Upper lobe of left lung (tissue), 6 donors: ENCODE measurements around the gene SHC2. TPM values are rescaled to one million over a fixed set of nuclear protein-coding genes. Genes with fewer than 3 reads are reported as not detected.
A peak's percentile ranks its signal among the peaks of the same experiment; 100 is the strongest.

ENCODE experiments used
- ATAC-seq, 2 donors: fragments of 200-7000 bp; cut with Tn5 transposase; one replicate each; pipeline ENCODE4 v1.9.1; 2022; ENCODE audit warnings: mild to moderate bottlenecking in 2 of 2, moderate library complexity in 2 of 2; ENCODE audit not compliant: low FRiP score in 2 of 2
- DNase-seq, 2 donors: peaks; one replicate each; pipeline ENCODE4 v3.0.0-alpha.2; 2019 to 2020
- H3K27ac ChIP-seq, 4 donors: fragments of 200-600 bp; sonication (generic); one replicate each; pipeline ENCODE4 v1.5.1; 2016 to 2019
- H3K27me3 ChIP-seq, 4 donors: fragments of 200-600 bp; sonication (generic); one replicate each; pipeline ENCODE4 v1.5.1; 2017 to 2019
- H3K36me3 ChIP-seq, 4 donors: fragments of 200-600 bp; sonication (generic); one replicate each; pipeline ENCODE4 v1.5.1; 2016 to 2019
- H3K4me1 ChIP-seq, 4 donors: fragments of 200-600 bp; sonication (generic); one replicate each; pipeline ENCODE4 v1.5.1; 2018 to 2019
- H3K4me3 ChIP-seq, 4 donors: fragments of 200-600 bp; sonication (generic); one replicate each; pipeline ENCODE4 v1.5.1; 2017 to 2019; ENCODE audit warnings: mild to moderate bottlenecking in 2 of 4, moderate library complexity in 1 of 4
- H3K9me3 ChIP-seq, 4 donors: fragments of 200-600 bp; sonication (generic); one replicate each; pipeline ENCODE4 v1.5.1; 2018 to 2019
- EP300 ChIP-seq, 4 donors: sonication (generic); formaldehyde crosslinking; IDR thresholded peaks; one replicate each; pipeline ENCODE4 v1.5.1; 2017; ENCODE audit warnings: antibody characterized with exemption in 4 of 4, control low read depth in 2 of 4
- POLR2A ChIP-seq, 4 donors: fragments of 450-650 bp; IDR thresholded peaks; one replicate each; pipeline ENCODE4 v1.5.1; 2016 to 2017; ENCODE audit warnings: antibody characterized with exemption in 4 of 4, mild to moderate bottlenecking in 2 of 4
- POLR2AphosphoS5 ChIP-seq, 2 donors: sonication (generic); formaldehyde crosslinking; IDR thresholded peaks; one replicate each; pipeline ENCODE4 v1.5.1; 2017; ENCODE audit warnings: antibody characterized with exemption in 2 of 2
- WGBS, 2 donors: methylation state at CpG; one replicate each; pipeline ENCODE4 v1.1.5; 2017 to 2018; 5-methylcytosine and 5-hydroxymethylcytosine counted together
- total RNA-seq, 6 donors: library from RNA; depleted of rRNA in 4 of 6; stranded (reverse); fragments of >200 nt in 4 of 6; gene quantifications; one replicate each; pipeline versions ENCODE4 v1.1.0 to v1.2.1, GENCODE V29; 2016 to 2021
- TF ChIP-seq, protein P1 (sequence below), 6 experiments: fragments of 450-650 bp in 4 of 6; fragments of 200-600 bp in 2 of 6; sonication (generic) in 2 of 6; IDR thresholded peaks; one replicate each; pipeline ENCODE4 v1.5.1; 2016 to 2019; ENCODE audit warnings: antibody characterized with exemption in 6 of 6
- donor health status: DM: no; HTN: no; CAD: no; lungs with moderate emphysema.
- donor health status: DM: no; HTN: yes; CAD: no; lungs with severe emphysema.

The SHC2 gene
- total RNA-seq, 6 donors from 2014 or later, result 10.5 to 104 (median 22.5) TPM

GRCh38 chr19:447816-448560 is 12.8 kb downstream of the SHC2 start:
- WGBS, 2 donors, result 43 to 49% methylated on average over 21 to 31 of the region's 31 CpGs
- DNase-seq (peak in 1 of 2 donors; percentile 69), ATAC-seq (no peak)
- no peaks in the 10 kb centered on the region for H3K27me3 ChIP-seq
- no peaks in the 10 kb centered on the region for H3K9me3 ChIP-seq
- no peak overlapping the region for H3K4me3 ChIP-seq
- peaks cover 5 to 12% (median 8%) of the 10 kb centered on the region in 4 donors for H3K4me1 ChIP-seq
- TF ChIP-seq POLR2A (IDR thresholded peaks at IDR 0.05) (no peak), EP300 (IDR thresholded peaks at IDR 0.05) (no peak), POLR2AphosphoS5 (IDR thresholded peaks at IDR 0.05) (no peak)
- TF ChIP-seq, protein P1, sequence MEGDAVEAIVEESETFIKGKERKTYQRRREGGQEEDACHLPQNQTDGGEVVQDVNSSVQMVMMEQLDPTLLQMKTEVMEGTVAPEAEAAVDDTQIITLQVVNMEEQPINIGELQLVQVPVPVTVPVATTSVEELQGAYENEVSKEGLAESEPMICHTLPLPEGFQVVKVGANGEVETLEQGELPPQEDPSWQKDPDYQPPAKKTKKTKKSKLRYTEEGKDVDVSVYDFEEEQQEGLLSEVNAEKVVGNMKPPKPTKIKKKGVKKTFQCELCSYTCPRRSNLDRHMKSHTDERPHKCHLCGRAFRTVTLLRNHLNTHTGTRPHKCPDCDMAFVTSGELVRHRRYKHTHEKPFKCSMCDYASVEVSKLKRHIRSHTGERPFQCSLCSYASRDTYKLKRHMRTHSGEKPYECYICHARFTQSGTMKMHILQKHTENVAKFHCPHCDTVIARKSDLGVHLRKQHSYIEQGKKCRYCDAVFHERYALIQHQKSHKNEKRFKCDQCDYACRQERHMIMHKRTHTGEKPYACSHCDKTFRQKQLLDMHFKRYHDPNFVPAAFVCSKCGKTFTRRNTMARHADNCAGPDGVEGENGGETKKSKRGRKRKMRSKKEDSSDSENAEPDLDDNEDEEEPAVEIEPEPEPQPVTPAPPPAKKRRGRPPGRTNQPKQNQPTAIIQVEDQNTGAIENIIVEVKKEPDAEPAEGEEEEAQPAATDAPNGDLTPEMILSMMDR (IDR thresholded peaks at IDR 0.05), result no peak
- H3K36me3 ChIP-seq, result peaks cover 0 to 3% (median 0%) of the 10 kb centered on the region in 4 donors
- H3K27ac ChIP-seq, result peak overlapping the region in 3 of 4 donors; percentile 24 to 34 (median 26)

- WGBS, 2 donors, result 72 to 73% methylated on average over 22 to 24 of the region's 24 CpGs
- H3K4me3 ChIP-seq, result no peak overlapping the region
- H3K9me3 ChIP-seq, result no peaks in the 10 kb centered on the region
- ATAC-seq (no peak), DNase-seq (peak in 1 of 2 donors; percentile 52)
- H3K27me3 ChIP-seq, result no peaks in the 10 kb centered on the region
- H3K36me3 ChIP-seq, result peaks cover 0 to 3% (median 0%) of the 10 kb centered on the region in 4 donors
- TF ChIP-seq POLR2AphosphoS5 (IDR thresholded peaks at IDR 0.05) (no peak), EP300 (IDR thresholded peaks at IDR 0.05) (no peak)
- TF ChIP-seq, protein P1 (IDR thresholded peaks at IDR 0.05), result no peak
- H3K4me1 ChIP-seq, result peaks cover 5 to 12% (median 8%) of the 10 kb centered on the region in 4 donors
- H3K27ac ChIP-seq, result peak overlapping the region; percentile 15 to 34 (median 25)
Measured at GRCh38 chr19:447064-447426, 13.8 kb downstream of the SHC2 start.

- WGBS, 2 donors, result 92 to 98% methylated on average over 22 of the region's 26 CpGs
- Histone ChIP-seq H3K9me3 (no peaks in the 10 kb centered on the region), H3K4me3 (no peak overlapping the region), H3K4me1 (peaks cover 7 to 18% (median 14%) of the 10 kb centered on the region in 4 donors), H3K27ac (no peak overlapping the region), H3K36me3 (peaks cover 0 to 3% (median 0%) of the 10 kb centered on the region in 4 donors), H3K27me3 (no peaks in the 10 kb centered on the region)
- ATAC-seq (peak in 1 of 2 donors; percentile 45), DNase-seq (peak in 1 of 2 donors; percentile 64)
- TF ChIP-seq, protein P1 (IDR thresholded peaks at IDR 0.05), result no peak
- TF ChIP-seq EP300 (IDR thresholded peaks at IDR 0.05) (no peak), POLR2A (IDR thresholded peaks at IDR 0.05) (no peak), POLR2AphosphoS5 (IDR thresholded peaks at IDR 0.05) (no peak)
Measured at GRCh38 chr19:444677-445210, 16.1 kb downstream of the SHC2 start.

DNA sequence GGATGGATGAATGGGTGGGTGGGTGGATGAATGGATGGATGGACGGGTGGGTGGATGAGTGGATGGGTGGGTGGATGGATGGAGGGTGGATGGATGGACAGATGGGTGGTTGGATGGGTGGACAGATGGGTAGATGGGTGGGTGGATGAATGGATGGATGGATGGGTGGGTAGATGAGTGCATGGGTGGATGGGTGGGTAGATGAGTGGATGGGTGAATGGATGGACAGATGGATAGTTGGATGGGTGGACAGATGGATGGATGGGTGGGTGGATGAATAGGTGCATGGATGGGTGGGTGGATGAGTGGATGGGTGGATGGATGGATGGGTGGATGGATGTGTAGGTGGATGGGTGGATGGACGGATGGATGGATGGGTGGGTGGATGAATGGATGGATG is 17.8 kb downstream of the SHC2 start:
- WGBS, 2 donors, result 88 to 93% methylated on average over 2 of the region's 2 CpGs
- DNase-seq, result no peak
- Histone ChIP-seq H3K27ac (no peak overlapping the region), H3K4me3 (no peak overlapping the region), H3K4me1 (peaks cover 4 to 14% (median 13%) of the 10 kb centered on the region in 4 donors), H3K36me3 (peaks cover 0 to 9% (median 0%) of the 10 kb centered on the region in 4 donors), H3K27me3 (no peaks in the 10 kb centered on the region), H3K9me3 (no peaks in the 10 kb centered on the region)
- TF ChIP-seq EP300 (IDR thresholded peaks at IDR 0.05) (no peak), POLR2AphosphoS5 (IDR thresholded peaks at IDR 0.05) (no peak), POLR2A (IDR thresholded peaks at IDR 0.05) (no peak)
- TF ChIP-seq, protein P1 (IDR thresholded peaks at IDR 0.05), result no peak
- no peak for ATAC-seq
